OCI-LY3 (cell line): Measurements from ENCODE around the gene CRTC1.

ENCODE experiments used
- H2AFZ ChIP-seq: fragments of 200-600, 300-600 bp; shearing (Covaris generic); 2 replicates; pipeline ENCODE4 v1.6.0; 2014; ENCODE audit warnings: antibody characterized with exemption, low read depth, low read length
- H3K27ac ChIP-seq: fragments of 200-600, 300-600 bp; sonication (generic); 2 replicates; pipeline ENCODE4 v1.5.1; 2014; ENCODE audit warnings: mild to moderate bottlenecking, low read length, moderate library complexity, mixed read lengths
- H3K27me3 ChIP-seq: fragments of 200-600, 300-600 bp; sonication (generic); 2 replicates; pipeline ENCODE4 v1.6.1; 2014; ENCODE audit warnings: low read depth, low read length, mixed read lengths
- H3K36me3 ChIP-seq: fragments of 200-600, 300-600 bp; sonication (generic); replicated peaks from 2 replicates; pipeline ENCODE3; 2014; ENCODE audit warnings: low read depth, low read length, mixed read lengths
- H3K4me1 ChIP-seq: fragments of 300-600, 200-600 bp; sonication (generic); 2 replicates; pipeline ENCODE4 v1.6.1; 2014; ENCODE audit warnings: low read length, mixed read lengths
- H3K4me2 ChIP-seq: fragments of 200-600, 300-600 bp; sonication (generic); 2 replicates; pipeline ENCODE4 v1.6.1; 2014; ENCODE audit warnings: low read length, mixed read lengths
- H3K4me3 ChIP-seq: fragments of 300-600, 200-600 bp; sonication (generic); 2 replicates; pipeline ENCODE4 v1.5.1; 2014; ENCODE audit warnings: antibody characterized with exemption, mild to moderate bottlenecking, low read length, moderate library complexity
- H3K79me2 ChIP-seq: fragments of 300-600, 200-600 bp; shearing (Covaris generic); 2 replicates; pipeline ENCODE4 v1.6.1; 2014; ENCODE audit warnings: mild to moderate bottlenecking, low read length, mixed read lengths
- H3K9ac ChIP-seq: fragments of 300-600, 200-600 bp; shearing (Covaris generic); 2 replicates; pipeline ENCODE4 v1.6.0; 2014; ENCODE audit warnings: mild to moderate bottlenecking, low read length, moderate library complexity
- H3K9me3 ChIP-seq: fragments of 200-600, 300-600 bp; shearing (Covaris generic); 2 replicates; pipeline ENCODE4 v1.6.1; 2014; ENCODE audit warnings: low read length, mixed read lengths; ENCODE audit not compliant: insufficient read depth
- H4K20me1 ChIP-seq: fragments of 200-600, 300-600 bp; sonication (generic); 2 replicates; pipeline ENCODE4 v1.6.1; 2016; ENCODE audit warnings: low read length, mixed read lengths; ENCODE audit not compliant: insufficient read depth
- CTCF ChIP-seq: fragments of 200-600, 300-600 bp; sonication (generic); IDR thresholded peaks from 2 replicates; pipeline ENCODE4 v1.5.1; 2014; ENCODE audit warnings: antibody characterized with exemption, low read length, low read depth
- EZH2phosphoT487 ChIP-seq: fragments of 200-600 bp; shearing (Covaris generic); IDR thresholded peaks from 2 replicates; pipeline ENCODE4 v1.6.1; 2018; ENCODE audit warnings: antibody characterized with exemption, mixed run types, low read depth

CRTC1 gene

GRCh38 chr19:18710996-18711751 lies 27.7 kb downstream of the CRTC1 start:
- H3K4me2 ChIP-seq: no peak overlapping the region
- H3K36me3 ChIP-seq: no peaks in the 10 kb centered on the region
- no peak for TF ChIP-seq EZH2phosphoT487
- no peak for TF ChIP-seq CTCF
- no peaks in the 10 kb centered on the region for H3K79me2 ChIP-seq
- peaks cover 4% of the 10 kb centered on the region for H3K27me3 ChIP-seq
- H3K4me1 ChIP-seq: no peaks in the 10 kb centered on the region
- H3K27ac ChIP-seq: no peak overlapping the region
- peaks cover 17% of the 10 kb centered on the region for H4K20me1 ChIP-seq
- H2AFZ ChIP-seq: no peak overlapping the region
- H3K4me3 ChIP-seq: no peak overlapping the region
- no peak overlapping the region for H3K9ac ChIP-seq
- no peaks in the 10 kb centered on the region for H3K9me3 ChIP-seq

DNA sequence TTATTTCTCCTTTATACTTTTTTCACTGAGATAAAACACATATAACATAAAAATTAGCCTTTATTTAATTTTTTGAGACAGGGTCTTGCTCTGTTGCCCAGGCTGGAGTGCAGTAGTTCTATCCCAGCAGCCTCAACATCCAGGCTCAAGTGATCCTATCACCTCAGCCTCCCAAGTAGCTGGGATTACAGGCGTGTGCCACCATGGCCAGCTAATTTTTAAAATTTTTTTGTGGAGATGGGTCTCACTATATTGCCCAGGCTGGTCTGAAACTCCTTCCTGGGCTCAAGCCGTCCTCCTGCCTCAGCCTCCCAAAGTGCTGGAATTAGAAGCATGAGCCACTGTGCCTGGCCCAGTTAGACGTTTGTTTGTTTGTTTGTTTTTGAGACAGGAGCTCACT lies 28.4 kb downstream of the CRTC1 start:
- no peak overlapping the region for H3K4me2 ChIP-seq
- H3K4me3 ChIP-seq: no peak overlapping the region
- H4K20me1 ChIP-seq: peaks cover 21% of the 10 kb centered on the region
- no peaks in the 10 kb centered on the region for H3K9me3 ChIP-seq
- H3K79me2 ChIP-seq: no peaks in the 10 kb centered on the region
- no peak overlapping the region for H3K9ac ChIP-seq
- H2AFZ ChIP-seq: no peak overlapping the region
- no peak for TF ChIP-seq CTCF
- no peak for TF ChIP-seq EZH2phosphoT487
- no peaks in the 10 kb centered on the region for H3K4me1 ChIP-seq
- H3K27ac ChIP-seq: no peak overlapping the region
- H3K27me3 ChIP-seq: peaks cover 4% of the 10 kb centered on the region
- H3K36me3 ChIP-seq: no peaks in the 10 kb centered on the region

DNA sequence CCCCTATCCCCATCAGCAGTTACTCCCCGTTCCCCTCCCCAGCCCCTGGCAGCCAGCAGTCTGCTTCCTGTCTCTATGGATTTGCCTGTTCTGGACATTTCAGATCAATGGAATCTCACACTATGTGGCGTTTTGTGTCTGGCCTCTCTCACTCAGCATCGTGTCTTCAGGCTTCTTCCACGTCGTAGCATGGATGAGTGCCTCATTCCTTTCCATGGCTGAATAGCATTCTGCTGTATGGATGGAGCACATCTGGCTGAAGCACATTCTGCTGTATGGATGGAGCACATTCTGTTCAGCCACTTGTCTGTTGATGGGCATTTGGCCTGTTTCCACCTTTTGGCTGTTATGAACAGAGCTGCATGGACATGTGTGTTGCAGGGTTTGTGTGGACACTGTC lies 29.5 kb downstream of the CRTC1 start:
- no peak overlapping the region for H2AFZ ChIP-seq
- H3K27ac ChIP-seq: no peak overlapping the region
- H3K9me3 ChIP-seq: no peaks in the 10 kb centered on the region
- no peak overlapping the region for H3K4me2 ChIP-seq
- H3K4me1 ChIP-seq: peaks cover 4% of the 10 kb centered on the region
- no peak for TF ChIP-seq CTCF
- TF ChIP-seq EZH2phosphoT487: no peak
- H3K79me2 ChIP-seq: no peaks in the 10 kb centered on the region
- H3K27me3 ChIP-seq: no peaks in the 10 kb centered on the region
- peaks cover 21% of the 10 kb centered on the region for H4K20me1 ChIP-seq
- H3K9ac ChIP-seq: no peak overlapping the region
- H3K4me3 ChIP-seq: no peak overlapping the region
- no peaks in the 10 kb centered on the region for H3K36me3 ChIP-seq

- Histone ChIP-seq H3K4me1 (peaks cover 8% of the 10 kb centered on the region), H3K9me3 (no peaks in the 10 kb centered on the region), H3K27ac (no peak overlapping the region), H3K27me3 (no peaks in the 10 kb centered on the region), H3K79me2 (no peaks in the 10 kb centered on the region), H3K9ac (no peak overlapping the region), H3K36me3 (no peaks in the 10 kb centered on the region), H2AFZ (no peak overlapping the region), H3K4me2 (no peak overlapping the region), H3K4me3 (no peak overlapping the region), H4K20me1 (peaks cover 14% of the 10 kb centered on the region)
- no peak for TF ChIP-seq EZH2phosphoT487
- no peak for TF ChIP-seq CTCF
These were observed 30.2 kb downstream of the CRTC1 start for GRCh38 chr19:18713550-18714117.
